ENCODE measurements around the gene OOSP1.

OOSP1 gene

GRCh38 chr11:59939482-59939881, 1.2 kb downstream of the OOSP1 start:
- ATAC-seq (replicated peaks) (no peak), DNase-seq (no peak)
- H3K4me3 Mint-ChIP-seq, result no peak overlapping the region

GRCh38 chr11:59941091-59941490, 2.9 kb downstream of the OOSP1 start:
- Mint-ChIP-seq H3K27me3 (peaks cover 34 to 47% of the 10 kb centered on the region in 2 donors), H3K9me3 (no peaks in the 10 kb centered on the region), H3K36me3 (ENCODE audit: insufficient read depth) (no peaks in the 10 kb centered on the region), H3K27ac (no peak overlapping the region), H3K4me3 (no peak overlapping the region), H3K4me1 (ENCODE audit: low read depth in 2 of 2) (no peaks in the 10 kb centered on the region)
- DNase-seq (no peak), ATAC-seq (replicated peaks) (no peak)

More at GRCh38 chr11:59939482-59939881, 1.2 kb downstream of the OOSP1 start:
- Mint-ChIP-seq H3K9me3 (no peaks in the 10 kb centered on the region), H3K27ac (no peak overlapping the region), H3K36me3 (ENCODE audit: insufficient read depth) (no peaks in the 10 kb centered on the region), H3K27me3 (peaks cover 28 to 39% of the 10 kb centered on the region in 2 donors), H3K4me1 (ENCODE audit: low read depth in 2 of 2) (no peaks in the 10 kb centered on the region)

- H3K4me3 Mint-ChIP-seq, result no peak overlapping the region
- H3K27me3 Mint-ChIP-seq, result peaks cover 37 to 59% of the 10 kb centered on the region in 2 donors
- no peaks in the 10 kb centered on the region for H3K36me3 Mint-ChIP-seq (ENCODE audit: insufficient read depth)
- ATAC-seq (replicated peaks) (no peak), DNase-seq (no peak)
- no peak overlapping the region for H3K27ac Mint-ChIP-seq
- H3K4me1 Mint-ChIP-seq (ENCODE audit: low read depth in 2 of 2), result no peaks in the 10 kb centered on the region
- no peaks in the 10 kb centered on the region for H3K9me3 Mint-ChIP-seq
Measured at GRCh38 chr11:59943997-59944714, 5.9 kb downstream of the OOSP1 start.

GRCh38 chr11:59944720-59945119, 6.5 kb downstream of the OOSP1 start:
- no peaks in the 10 kb centered on the region for H3K36me3 Mint-ChIP-seq (ENCODE audit: insufficient read depth)

GRCh38 chr11:59953463-59954218, 15.4 kb downstream of the OOSP1 start:
- Mint-ChIP-seq H3K9me3 (no peaks in the 10 kb centered on the region), H3K4me1 (ENCODE audit: low read depth in 2 of 2) (no peaks in the 10 kb centered on the region), H3K4me3 (no peak overlapping the region), H3K27ac (no peak overlapping the region), H3K36me3 (ENCODE audit: insufficient read depth) (no peaks in the 10 kb centered on the region), H3K27me3 (peaks cover 25 to 39% of the 10 kb centered on the region in 2 donors)
- ATAC-seq (replicated peaks) (no peak), DNase-seq (no peak)

More at GRCh38 chr11:59944720-59945119, 6.5 kb downstream of the OOSP1 start:
- H3K27me3 Mint-ChIP-seq, result peaks cover 36 to 65% of the 10 kb centered on the region in 2 donors
- no peak overlapping the region for H3K27ac Mint-ChIP-seq
- DNase-seq (no peak), ATAC-seq (replicated peaks) (no peak)
- no peak overlapping the region for H3K4me3 Mint-ChIP-seq
- H3K4me1 Mint-ChIP-seq (ENCODE audit: low read depth in 2 of 2), result no peaks in the 10 kb centered on the region
- H3K9me3 Mint-ChIP-seq, result no peaks in the 10 kb centered on the region

- no peak overlapping the region for H3K27ac Mint-ChIP-seq
- DNase-seq (no peak), ATAC-seq (replicated peaks) (no peak)
- H3K27me3 Mint-ChIP-seq, result peaks cover 31 to 39% of the 10 kb centered on the region in 2 donors
- no peaks in the 10 kb centered on the region for H3K9me3 Mint-ChIP-seq
- no peaks in the 10 kb centered on the region for H3K36me3 Mint-ChIP-seq (ENCODE audit: insufficient read depth)
- H3K4me3 Mint-ChIP-seq, result no peak overlapping the region
- H3K4me1 Mint-ChIP-seq (ENCODE audit: low read depth in 2 of 2), result no peaks in the 10 kb centered on the region
Measured at GRCh38 chr11:59954219-59954847, 16.1 kb downstream of the OOSP1 start.

GRCh38 chr11:59957094-59957493, 18.9 kb downstream of the OOSP1 start:
- no peaks in the 10 kb centered on the region for H3K9me3 Mint-ChIP-seq
- peaks cover 31 to 42% of the 10 kb centered on the region in 2 donors for H3K27me3 Mint-ChIP-seq
- no peak for ATAC-seq (replicated peaks)
- no peak for DNase-seq
- H3K4me3 Mint-ChIP-seq, result no peak overlapping the region
- no peaks in the 10 kb centered on the region for H3K4me1 Mint-ChIP-seq (ENCODE audit: low read depth in 2 of 2)
- H3K36me3 Mint-ChIP-seq (ENCODE audit: insufficient read depth), result no peaks in the 10 kb centered on the region
- no peak overlapping the region for H3K27ac Mint-ChIP-seq

GRCh38 chr11:59960502-59961381, 22.5 kb downstream of the OOSP1 start:
- Mint-ChIP-seq H3K9me3 (no peaks in the 10 kb centered on the region), H3K27ac (no peak overlapping the region), H3K36me3 (ENCODE audit: insufficient read depth) (no peaks in the 10 kb centered on the region), H3K27me3 (peaks cover 37 to 42% of the 10 kb centered on the region in 2 donors), H3K4me3 (no peak overlapping the region), H3K4me1 (ENCODE audit: low read depth in 2 of 2) (no peaks in the 10 kb centered on the region)
- no peak for DNase-seq
- no peak for ATAC-seq (replicated peaks)

- Mint-ChIP-seq H3K27me3 (peaks cover 29 to 30% of the 10 kb centered on the region in 2 donors), H3K4me3 (no peak overlapping the region), H3K27ac (no peak overlapping the region), H3K9me3 (no peaks in the 10 kb centered on the region), H3K4me1 (ENCODE audit: low read depth in 2 of 2) (no peaks in the 10 kb centered on the region), H3K36me3 (ENCODE audit: insufficient read depth) (no peaks in the 10 kb centered on the region)
- DNase-seq (no peak), ATAC-seq (replicated peaks) (no peak)
Measured at GRCh38 chr11:59962107-59962482, 23.9 kb downstream of the OOSP1 start.

GRCh38 chr11:59963733-59964132, 25.5 kb downstream of the OOSP1 start, which contains the start of gene OOSP4A:
OOSP4A (plus strand) TSS chr11:59964033; CDS start chr11:59964033, 0 bp downstream.
- DNase-seq (no peak), ATAC-seq (replicated peaks) (no peak)
- Mint-ChIP-seq H3K27ac (no peak within 1 kb of the TSS), H3K4me3 (no peak within 1 kb of the TSS), H3K9me3 (no peaks in the 10 kb centered on the region), H3K4me1 (ENCODE audit: low read depth in 2 of 2) (no peaks in the 10 kb centered on the region), H3K27me3 (peaks cover 24 to 32% of the 10 kb centered on the region in 2 donors), H3K36me3 (ENCODE audit: insufficient read depth) (no peaks in the 10 kb centered on the region)

- H3K27ac Mint-ChIP-seq, result no peak overlapping the region
- H3K4me1 Mint-ChIP-seq (ENCODE audit: low read depth in 2 of 2), result no peaks in the 10 kb centered on the region
- no peaks in the 10 kb centered on the region for H3K36me3 Mint-ChIP-seq (ENCODE audit: insufficient read depth)
- DNase-seq (no peak), ATAC-seq (replicated peaks) (no peak)
- H3K4me3 Mint-ChIP-seq, result no peak overlapping the region
- H3K27me3 Mint-ChIP-seq, result peaks cover 11 to 15% of the 10 kb centered on the region in 2 donors
- no peaks in the 10 kb centered on the region for H3K9me3 Mint-ChIP-seq
Measured at GRCh38 chr11:59965424-59965823, 27.2 kb downstream of the OOSP1 start.

GRCh38 chr11:59966201-59966600, 28.0 kb downstream of the OOSP1 start:
- no peak for ATAC-seq (replicated peaks)
- H3K4me3 Mint-ChIP-seq, result no peak overlapping the region
- no peaks in the 10 kb centered on the region for H3K4me1 Mint-ChIP-seq (ENCODE audit: low read depth in 2 of 2)
- H3K27me3 Mint-ChIP-seq, result peaks cover 6 to 10% of the 10 kb centered on the region in 2 donors
- H3K9me3 Mint-ChIP-seq, result no peaks in the 10 kb centered on the region
- H3K36me3 Mint-ChIP-seq (ENCODE audit: insufficient read depth), result no peaks in the 10 kb centered on the region
- no peak for DNase-seq
- H3K27ac Mint-ChIP-seq, result no peak overlapping the region

Data from effector memory CD8-positive, alpha-beta T cell (primary cell).